Neutrophil (primary cell): ENCODE measurements around the gene KIAA1549.

Source experiments
- H3K27ac ChIP-seq: fragments of 200-600 bp; sonication (generic); 2 replicates; pipeline ENCODE4 v1.5.1; 2016; ENCODE audit warnings: mild to moderate bottlenecking, moderate library complexity
- H3K27me3 ChIP-seq: fragments of 200-600 bp; sonication (generic); 2 replicates; pipeline ENCODE4 v1.6.0; 2016; ENCODE audit warnings: mild to moderate bottlenecking
- H3K36me3 ChIP-seq: fragments of 200-600 bp; sonication (generic); 2 replicates; pipeline ENCODE4 v1.5.1; 2017
- H3K4me1 ChIP-seq, 2 experiments: fragments of 200-600 bp in 1 of 2; sonication (generic) in 1 of 2; 1 replicate in 1 of 2; 2 replicates in 1 of 2; pipeline versions ENCODE4 v1.5.1 to v1.6.1; 2013 to 2016; ENCODE audit warnings: low read depth in 1 of 2, low read length in 1 of 2, mild to moderate bottlenecking in 1 of 2, moderate library complexity in 1 of 2; ENCODE audit not compliant: control insufficient read depth in 1 of 2, insufficient read depth in 1 of 2
- H3K4me3 ChIP-seq, 2 experiments: fragments of 200-600 bp in 1 of 2; sonication (generic) in 1 of 2; 1 replicate in 1 of 2; 2 replicates in 1 of 2; pipeline ENCODE4 v1.5.1; 2013 to 2016; ENCODE audit warnings: low read depth in 1 of 2, low read length in 1 of 2, mild to moderate bottlenecking in 1 of 2, moderate library complexity in 1 of 2
- H3K9me3 ChIP-seq: fragments of 200-600 bp; sonication (generic); 2 replicates; pipeline ENCODE4 v1.5.1; 2016
- TF ChIP-seq, protein P1 (sequence below): fragments of 200-600 bp; sonication (generic); IDR thresholded peaks from 2 replicates; pipeline ENCODE4 v1.5.1; 2016; ENCODE audit warnings: antibody characterized with exemption

The KIAA1549 gene

DNA sequence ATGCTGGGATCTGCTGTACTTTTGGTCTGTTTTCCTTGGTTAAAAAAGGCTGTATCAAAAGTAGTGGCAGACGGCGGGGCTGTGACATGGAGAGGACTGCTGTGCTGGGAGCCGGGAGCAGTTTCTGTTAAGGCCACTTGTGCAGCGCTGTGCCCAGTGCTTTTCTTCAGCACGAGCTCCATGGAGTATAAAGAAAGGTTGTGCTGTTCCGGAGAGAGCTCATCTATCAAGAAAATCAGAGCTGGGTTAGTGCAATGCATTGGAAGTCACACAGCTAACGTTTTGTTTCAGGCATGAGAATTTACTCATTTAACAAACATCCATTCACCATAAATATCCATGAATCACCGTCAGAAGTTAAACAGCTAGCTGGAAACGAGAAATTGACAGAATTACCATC is 62.0 kb downstream of the KIAA1549 start:
- TF ChIP-seq, protein P1, sequence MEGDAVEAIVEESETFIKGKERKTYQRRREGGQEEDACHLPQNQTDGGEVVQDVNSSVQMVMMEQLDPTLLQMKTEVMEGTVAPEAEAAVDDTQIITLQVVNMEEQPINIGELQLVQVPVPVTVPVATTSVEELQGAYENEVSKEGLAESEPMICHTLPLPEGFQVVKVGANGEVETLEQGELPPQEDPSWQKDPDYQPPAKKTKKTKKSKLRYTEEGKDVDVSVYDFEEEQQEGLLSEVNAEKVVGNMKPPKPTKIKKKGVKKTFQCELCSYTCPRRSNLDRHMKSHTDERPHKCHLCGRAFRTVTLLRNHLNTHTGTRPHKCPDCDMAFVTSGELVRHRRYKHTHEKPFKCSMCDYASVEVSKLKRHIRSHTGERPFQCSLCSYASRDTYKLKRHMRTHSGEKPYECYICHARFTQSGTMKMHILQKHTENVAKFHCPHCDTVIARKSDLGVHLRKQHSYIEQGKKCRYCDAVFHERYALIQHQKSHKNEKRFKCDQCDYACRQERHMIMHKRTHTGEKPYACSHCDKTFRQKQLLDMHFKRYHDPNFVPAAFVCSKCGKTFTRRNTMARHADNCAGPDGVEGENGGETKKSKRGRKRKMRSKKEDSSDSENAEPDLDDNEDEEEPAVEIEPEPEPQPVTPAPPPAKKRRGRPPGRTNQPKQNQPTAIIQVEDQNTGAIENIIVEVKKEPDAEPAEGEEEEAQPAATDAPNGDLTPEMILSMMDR: no peak
- Histone ChIP-seq H3K4me1 (peaks cover 0 to 7% of the 10 kb centered on the region in 2 experiments), H3K4me3 (no peak overlapping the region), H3K27ac (no peak overlapping the region), H3K36me3 (no peaks in the 10 kb centered on the region), H3K9me3 (no peaks in the 10 kb centered on the region), H3K27me3 (no peaks in the 10 kb centered on the region)

DNA sequence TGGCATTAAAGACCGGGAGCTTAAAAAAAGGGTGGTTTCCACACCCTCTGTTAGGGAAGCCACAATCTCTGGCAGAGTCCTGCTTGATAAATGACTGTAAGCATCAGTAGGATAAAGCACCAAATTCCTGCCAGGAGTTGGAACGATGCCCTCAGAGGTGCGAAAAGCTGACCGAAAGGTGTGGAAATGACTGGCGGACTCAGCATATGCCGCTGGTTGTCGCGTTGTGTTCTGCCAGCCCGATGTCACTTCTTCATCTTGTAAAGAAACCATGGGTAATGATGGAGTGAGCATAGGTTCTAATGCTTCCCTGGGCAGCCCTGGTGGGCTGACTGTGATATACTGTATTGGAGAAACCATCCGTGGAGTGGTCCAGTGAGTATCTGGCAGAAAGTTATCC is 62.4 kb downstream of the KIAA1549 start:
- no peaks in the 10 kb centered on the region for H3K9me3 ChIP-seq
- no peak overlapping the region for H3K4me3 ChIP-seq
- no peak overlapping the region for H3K27ac ChIP-seq
- TF ChIP-seq, protein P1: no peak
- no peaks in the 10 kb centered on the region for H3K36me3 ChIP-seq
- H3K4me1 ChIP-seq: peaks cover 0 to 7% of the 10 kb centered on the region in 2 experiments
- H3K27me3 ChIP-seq: no peaks in the 10 kb centered on the region

DNA sequence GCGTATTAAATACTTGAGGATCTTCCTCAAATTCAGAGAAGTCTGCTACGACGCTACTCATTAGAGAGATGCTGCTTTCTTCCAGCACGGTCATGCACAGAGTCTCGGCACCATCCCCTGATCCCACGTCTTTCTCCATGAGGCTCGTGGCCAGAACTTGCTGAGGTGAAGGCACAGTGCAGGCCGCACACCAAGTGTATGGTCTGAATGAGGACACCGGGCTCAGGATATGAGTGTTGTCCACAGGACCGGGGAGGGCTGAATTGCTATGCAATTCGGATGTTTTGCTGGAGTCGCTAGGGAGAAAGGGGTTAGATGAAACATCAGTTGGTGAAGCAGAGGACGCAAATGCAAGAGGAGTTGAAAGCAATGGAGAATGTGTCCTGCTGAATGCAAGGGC is 63.0 kb downstream of the KIAA1549 start:
- Histone ChIP-seq H3K9me3 (no peaks in the 10 kb centered on the region), H3K27me3 (no peaks in the 10 kb centered on the region), H3K27ac (no peak overlapping the region), H3K4me3 (no peak overlapping the region), H3K36me3 (no peaks in the 10 kb centered on the region), H3K4me1 (peaks cover 0 to 7% of the 10 kb centered on the region in 2 experiments)
- TF ChIP-seq, protein P1: no peak

DNA sequence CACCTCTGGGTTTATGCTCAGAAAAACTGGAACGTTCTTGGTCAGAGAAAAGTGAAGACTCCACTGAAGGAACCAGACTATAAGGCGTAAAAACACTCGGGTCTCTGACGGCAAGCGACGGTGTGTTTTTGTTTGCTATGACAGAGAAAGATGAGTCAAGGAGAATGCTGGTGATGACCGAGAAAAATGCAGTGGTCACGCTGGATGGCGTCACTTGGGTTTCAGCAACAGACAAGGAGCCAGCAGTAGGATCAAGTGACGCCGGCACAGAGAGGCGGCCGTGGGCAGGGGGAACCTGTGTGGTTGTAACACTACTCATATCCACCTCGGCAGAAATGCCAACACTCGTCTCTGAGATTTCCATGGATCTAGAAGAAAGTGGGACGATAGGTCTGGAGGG is 63.4 kb downstream of the KIAA1549 start:
- no peak overlapping the region for H3K4me3 ChIP-seq
- TF ChIP-seq, protein P1: no peak

DNA sequence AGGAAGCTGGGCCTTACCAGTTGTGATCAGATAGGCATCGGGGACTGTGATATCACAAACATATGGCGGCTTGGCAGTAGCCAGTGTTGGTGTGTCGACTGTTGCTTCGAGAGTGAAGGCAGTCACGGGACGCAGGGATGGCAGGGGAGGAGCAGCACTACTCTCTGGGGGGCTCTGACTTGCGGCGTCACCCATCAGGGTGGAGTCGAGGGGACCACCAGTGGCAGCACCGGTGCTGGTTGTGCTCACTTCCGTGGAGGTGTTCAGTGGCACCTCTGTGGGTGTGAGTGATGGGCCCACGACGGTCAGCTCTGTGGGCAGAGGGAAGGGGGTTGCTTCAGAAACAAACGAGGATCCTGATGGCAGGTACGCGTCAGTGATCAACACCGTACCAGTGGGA is 64.5 kb downstream of the KIAA1549 start:
- Histone ChIP-seq H3K4me3 (no peak overlapping the region), H3K27me3 (no peaks in the 10 kb centered on the region), H3K36me3 (no peaks in the 10 kb centered on the region), H3K4me1 (peaks cover 0 to 7% of the 10 kb centered on the region in 2 experiments), H3K9me3 (no peaks in the 10 kb centered on the region), H3K27ac (no peak overlapping the region)
- TF ChIP-seq, protein P1: no peak

More for the DNA sequence above, 63.4 kb downstream of the KIAA1549 start:
- Histone ChIP-seq H3K36me3 (no peaks in the 10 kb centered on the region), H3K9me3 (no peaks in the 10 kb centered on the region), H3K27me3 (no peaks in the 10 kb centered on the region), H3K27ac (no peak overlapping the region), H3K4me1 (peaks cover 0 to 7% of the 10 kb centered on the region in 2 experiments)

DNA sequence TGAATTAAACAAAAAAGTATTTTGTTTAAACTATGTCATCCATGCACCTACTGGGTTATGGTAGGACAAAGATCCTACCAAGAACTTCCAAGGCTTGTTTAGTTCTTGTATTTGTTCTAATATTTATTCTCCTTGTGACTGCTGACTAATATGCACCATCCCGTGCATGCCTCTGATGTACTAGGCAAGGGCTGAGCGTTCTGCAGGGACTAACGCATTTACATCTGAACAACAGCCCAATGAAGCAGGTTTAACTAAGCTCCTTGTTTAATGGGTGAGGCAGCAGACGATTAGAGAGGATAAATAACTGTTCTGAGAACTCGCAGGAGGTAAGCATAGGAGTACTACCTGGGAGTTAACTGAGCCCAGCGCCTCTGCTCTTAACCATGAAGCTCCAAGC is 64.9 kb downstream of the KIAA1549 start:
- TF ChIP-seq, protein P1: no peak
- no peaks in the 10 kb centered on the region for H3K36me3 ChIP-seq
- peaks cover 0 to 7% of the 10 kb centered on the region in 2 experiments for H3K4me1 ChIP-seq
- H3K4me3 ChIP-seq: no peak overlapping the region
- H3K27me3 ChIP-seq: no peaks in the 10 kb centered on the region
- H3K27ac ChIP-seq: no peak overlapping the region
- no peaks in the 10 kb centered on the region for H3K9me3 ChIP-seq
